Astrocyte (in vitro differentiated cells and primary cell): Measurements from ENCODE around the gene HSPA8.

ENCODE experiments used
- EZH2 ChIP-seq: IDR thresholded peaks from 2 replicates; pipeline ENCODE4 v1.6.1; 2012; ENCODE audit warnings: mild to moderate bottlenecking, low read length, inconsistent platforms; ENCODE audit not compliant: insufficient read depth
- TF ChIP-seq, protein P1 (sequence below): IDR thresholded peaks from 2 replicates; pipeline ENCODE4 v1.5.1; 2011; ENCODE audit warnings: low read depth, mild to moderate bottlenecking, inconsistent platforms, low read length, moderate library complexity; ENCODE audit not compliant: insufficient read depth

DNA sequence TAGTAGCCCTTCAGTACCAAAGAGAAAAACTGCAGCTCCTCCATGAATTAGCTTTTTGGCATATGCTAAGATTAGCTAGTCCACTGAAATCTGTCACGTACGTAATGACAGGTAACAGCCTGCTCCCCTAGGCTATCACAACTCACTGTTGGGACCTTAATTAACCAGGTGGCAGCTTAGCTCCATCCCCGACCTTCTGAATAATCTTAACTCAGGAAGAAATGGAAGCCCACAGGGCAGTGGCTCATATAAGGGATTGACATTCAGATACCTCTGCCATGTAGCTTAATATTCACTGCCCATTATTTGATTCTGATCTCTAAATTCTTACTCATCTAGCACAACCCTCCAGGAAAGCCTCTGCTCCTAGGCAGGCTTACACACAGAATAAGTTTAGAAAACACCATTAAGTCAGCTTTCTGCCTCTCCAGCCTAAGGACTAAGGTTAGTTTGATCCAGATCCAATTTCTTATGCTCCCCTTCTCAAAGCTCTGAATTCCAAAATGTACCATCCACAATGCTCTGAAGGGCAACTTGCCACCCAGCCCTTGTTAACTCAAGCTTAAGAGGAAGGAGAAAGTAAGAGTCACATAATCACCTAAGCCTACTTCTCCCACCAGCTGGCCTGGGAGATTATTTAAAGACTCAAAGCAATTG is 5.0 kb downstream of the HSPA8 start:
- TF ChIP-seq, protein P1, sequence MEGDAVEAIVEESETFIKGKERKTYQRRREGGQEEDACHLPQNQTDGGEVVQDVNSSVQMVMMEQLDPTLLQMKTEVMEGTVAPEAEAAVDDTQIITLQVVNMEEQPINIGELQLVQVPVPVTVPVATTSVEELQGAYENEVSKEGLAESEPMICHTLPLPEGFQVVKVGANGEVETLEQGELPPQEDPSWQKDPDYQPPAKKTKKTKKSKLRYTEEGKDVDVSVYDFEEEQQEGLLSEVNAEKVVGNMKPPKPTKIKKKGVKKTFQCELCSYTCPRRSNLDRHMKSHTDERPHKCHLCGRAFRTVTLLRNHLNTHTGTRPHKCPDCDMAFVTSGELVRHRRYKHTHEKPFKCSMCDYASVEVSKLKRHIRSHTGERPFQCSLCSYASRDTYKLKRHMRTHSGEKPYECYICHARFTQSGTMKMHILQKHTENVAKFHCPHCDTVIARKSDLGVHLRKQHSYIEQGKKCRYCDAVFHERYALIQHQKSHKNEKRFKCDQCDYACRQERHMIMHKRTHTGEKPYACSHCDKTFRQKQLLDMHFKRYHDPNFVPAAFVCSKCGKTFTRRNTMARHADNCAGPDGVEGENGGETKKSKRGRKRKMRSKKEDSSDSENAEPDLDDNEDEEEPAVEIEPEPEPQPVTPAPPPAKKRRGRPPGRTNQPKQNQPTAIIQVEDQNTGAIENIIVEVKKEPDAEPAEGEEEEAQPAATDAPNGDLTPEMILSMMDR, result no peak
- no peak for TF ChIP-seq EZH2
